CD8-positive, alpha-beta memory T cell (primary cell): ENCODE measurements around the gene ATP11B. TPM values are rescaled to one million over a fixed set of nuclear protein-coding genes. Genes with fewer than 3 reads are reported as not detected.

Experiments used
- CTCF ChIA-PET: fragments of 350-600 bp; sonication (Branson Sonifier 250); formaldehyde crosslinking; loops from one replicate; lab custom pipeline; 2021; ENCODE audit warnings: antibody characterized with exemption; lab: Charles Lee
- POLR2A ChIA-PET: fragments of 350-600 bp; sonication (Branson Sonifier 250); formaldehyde crosslinking; loops from one replicate; lab custom pipeline; 2021; ENCODE audit warnings: antibody characterized with exemption; lab: Charles Lee
- DNase-seq, 5 donors: peaks; one replicate each; pipeline versions ENCODE4 v3.0.0 to v3.0.0-alpha.2; 2020 to 2022; ENCODE audit warnings: mixed read lengths in 1 of 5
- H3K27ac ChIP-seq: one replicate; pipeline ENCODE4 v1.7.0; 2013; ENCODE audit warnings: low read depth, mild to moderate bottlenecking, low read length, moderate library complexity
- H3K27me3 ChIP-seq: 2 replicates; pipeline ENCODE4 v1.7.0; 2013; ENCODE audit warnings: low read length, mild to moderate bottlenecking; ENCODE audit not compliant: insufficient read depth, poor library complexity, severe bottlenecking
- H3K36me3 ChIP-seq: 2 replicates; pipeline ENCODE4 v1.7.0; 2013; ENCODE audit warnings: mild to moderate bottlenecking, low read length, moderate library complexity; ENCODE audit not compliant: insufficient read depth
- H3K4me1 ChIP-seq: 2 replicates; pipeline ENCODE4 v1.7.0; 2013; ENCODE audit warnings: mild to moderate bottlenecking, low read length, moderate library complexity; ENCODE audit not compliant: insufficient read depth
- H3K4me3 ChIP-seq: 2 replicates; pipeline ENCODE4 v1.7.0; 2013; ENCODE audit warnings: mild to moderate bottlenecking, low read length
- H3K9me3 ChIP-seq: 2 replicates; pipeline ENCODE4 v1.7.0; 2013; ENCODE audit warnings: mild to moderate bottlenecking, low read length
- H3K27ac Mint-ChIP-seq, 8 donors: one replicate each; pipeline ENCODE4 v1.8.0; 2020 to 2021; ENCODE audit warnings: mixed read lengths in 8 of 8, mild to moderate bottlenecking in 6 of 8, inconsistent platforms in 3 of 8, moderate library complexity in 3 of 8
- H3K27me3 Mint-ChIP-seq, 2 donors: one replicate each; pipeline ENCODE4 v1.8.0; 2020 to 2021; ENCODE audit warnings: mixed read lengths in 2 of 2, mild to moderate bottlenecking in 1 of 2, moderate library complexity in 1 of 2
- H3K36me3 Mint-ChIP-seq, 3 donors: one replicate each; pipeline ENCODE4 v1.8.0; 2020 to 2021; ENCODE audit warnings: mixed read lengths in 3 of 3, inconsistent platforms in 1 of 3, mild to moderate bottlenecking in 1 of 3
- H3K4me1 Mint-ChIP-seq, 3 donors: one replicate each; pipeline ENCODE4 v1.8.0; 2020 to 2021; ENCODE audit warnings: mixed read lengths in 3 of 3, inconsistent platforms in 1 of 3, mild to moderate bottlenecking in 1 of 3
- H3K4me3 Mint-ChIP-seq, 7 donors: one replicate each; pipeline ENCODE4 v1.8.0; 2020 to 2021; ENCODE audit warnings: mixed read lengths in 7 of 7, mild to moderate bottlenecking in 6 of 7, moderate library complexity in 4 of 7, inconsistent platforms in 2 of 7
- H3K9me3 Mint-ChIP-seq, 5 donors: one replicate each; pipeline ENCODE4 v1.8.0; 2020 to 2022; ENCODE audit warnings: mixed read lengths in 5 of 5, mild to moderate bottlenecking in 3 of 5, moderate library complexity in 2 of 5, inconsistent platforms in 1 of 5
- polyA plus RNA-seq: library from polyadenylated mRNA; unstranded; fragments of 300-500 nt; fragmentation: Illumina TruSeq; gene quantifications from one replicate; pipeline ENCODE4 v1.2.3, GENCODE V29; 2021
- total RNA-seq, 2 experiments: library from RNA; stranded (reverse); gene quantifications; one replicate each; pipeline ENCODE4 v1.2.3, GENCODE V29; 2021

ATP11B gene
- total and polyA plus RNA-seq, 3 experiments from 2014 or later, result 47.0 to 78.2 (median 76.4) TPM

DNA sequence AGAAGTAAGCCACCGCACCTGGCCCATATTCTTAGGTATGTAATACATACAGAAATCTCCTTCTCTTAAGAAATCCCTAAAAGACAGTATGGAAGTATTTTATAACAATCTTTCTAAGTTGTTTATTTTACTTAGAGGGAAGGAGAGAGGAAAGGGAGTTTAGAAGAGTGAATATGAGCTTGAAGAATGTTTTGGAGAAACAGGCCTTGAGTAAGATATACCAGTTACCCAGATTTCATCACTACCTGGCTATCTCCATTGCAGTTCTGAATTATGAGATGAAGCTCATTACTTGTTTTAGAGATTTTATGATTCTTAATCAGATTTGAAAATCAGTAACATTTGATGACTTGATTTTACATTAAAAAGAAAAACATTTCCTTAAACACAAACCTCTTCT is 115.2 kb downstream of the ATP11B start:
- H3K27me3 Mint-ChIP-seq, result no peaks in the 10 kb centered on the region
- peaks cover 5 to 37% (median 6%) of the 10 kb centered on the region in 3 donors for H3K36me3 Mint-ChIP-seq
- H3K4me3 Mint-ChIP-seq, result no peak overlapping the region
- peaks cover 25% of the 10 kb centered on the region for H3K4me1 ChIP-seq
- peaks cover 14% of the 10 kb centered on the region for H3K36me3 ChIP-seq
- H3K4me3 ChIP-seq, result no peak overlapping the region
- H3K27me3 ChIP-seq, result no peaks in the 10 kb centered on the region
- H3K27ac Mint-ChIP-seq, result peak overlapping the region in 1 of 8 donors; percentile 38
- ChIA-PET POLR2A (no interaction called here), CTCF (no interaction called here)
- peaks cover 30 to 42% (median 37%) of the 10 kb centered on the region in 3 donors for H3K4me1 Mint-ChIP-seq
- no peaks in the 10 kb centered on the region for H3K9me3 Mint-ChIP-seq
- DNase-seq, result no peak
- H3K9me3 ChIP-seq, result no peaks in the 10 kb centered on the region
- H3K27ac ChIP-seq, result no peak overlapping the region

DNA sequence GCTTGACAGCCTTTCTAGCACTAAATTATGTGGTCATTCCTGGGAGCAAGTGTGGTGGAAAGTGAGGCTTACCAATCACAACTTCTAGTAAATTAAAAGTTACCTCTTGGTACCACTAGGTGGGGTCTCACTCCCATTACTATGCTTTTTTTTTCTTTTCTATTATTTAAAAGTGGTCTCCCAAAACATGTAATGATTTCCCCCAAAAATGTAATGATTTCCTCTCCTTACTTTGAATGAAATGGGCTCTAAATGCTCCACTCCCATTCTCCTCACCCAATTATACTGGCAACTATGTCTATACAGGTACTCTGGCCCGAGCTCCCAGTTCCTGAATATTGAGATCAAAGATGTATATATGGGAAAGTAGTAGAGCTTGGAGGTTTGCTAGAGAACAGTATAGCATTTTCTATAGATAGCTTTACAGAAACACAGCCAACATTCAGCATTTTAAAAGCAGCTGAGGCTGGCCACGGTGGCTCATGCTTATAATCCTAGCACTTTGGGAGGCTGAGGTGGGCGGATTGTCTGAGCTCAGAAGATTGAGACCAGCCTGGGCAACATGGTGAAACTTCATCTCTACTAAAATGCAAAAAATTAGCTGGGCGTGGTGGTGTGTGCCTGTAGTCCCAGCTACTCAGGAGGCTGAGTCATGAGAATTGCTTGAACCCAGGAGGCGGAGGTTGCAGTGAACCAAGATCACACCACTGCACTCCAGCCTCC is 116.2 kb downstream of the ATP11B start:
- H3K4me1 Mint-ChIP-seq, result peaks cover 38 to 52% (median 46%) of the 10 kb centered on the region in 3 donors
- CTCF ChIA-PET, result interaction anchor here (0.7 to 1.3 kb wide), 3 partner anchors 9 to 189 kb away, joined by 3 to 4 read pairs (median 3); no protein-coding TSS in a partner anchor
- H3K27me3 Mint-ChIP-seq, result no peaks in the 10 kb centered on the region
- no peaks in the 10 kb centered on the region for H3K9me3 ChIP-seq
- H3K9me3 Mint-ChIP-seq, result no peaks in the 10 kb centered on the region
- no peak overlapping the region for H3K4me3 Mint-ChIP-seq
- no peak overlapping the region for H3K4me3 ChIP-seq
- H3K4me1 ChIP-seq, result peaks cover 33% of the 10 kb centered on the region
- no peak overlapping the region for H3K27ac ChIP-seq
- H3K27me3 ChIP-seq, result no peaks in the 10 kb centered on the region
- peak overlapping the region in 7 of 8 donors; percentile 13 to 57 (median 34) for H3K27ac Mint-ChIP-seq
- H3K36me3 Mint-ChIP-seq, result peaks cover 5 to 32% (median 6%) of the 10 kb centered on the region in 3 donors
- POLR2A ChIA-PET, result no interaction called here
- peak in 2 of 5 donors; percentile 5 to 15 for DNase-seq
- peaks cover 10% of the 10 kb centered on the region for H3K36me3 ChIP-seq

DNA sequence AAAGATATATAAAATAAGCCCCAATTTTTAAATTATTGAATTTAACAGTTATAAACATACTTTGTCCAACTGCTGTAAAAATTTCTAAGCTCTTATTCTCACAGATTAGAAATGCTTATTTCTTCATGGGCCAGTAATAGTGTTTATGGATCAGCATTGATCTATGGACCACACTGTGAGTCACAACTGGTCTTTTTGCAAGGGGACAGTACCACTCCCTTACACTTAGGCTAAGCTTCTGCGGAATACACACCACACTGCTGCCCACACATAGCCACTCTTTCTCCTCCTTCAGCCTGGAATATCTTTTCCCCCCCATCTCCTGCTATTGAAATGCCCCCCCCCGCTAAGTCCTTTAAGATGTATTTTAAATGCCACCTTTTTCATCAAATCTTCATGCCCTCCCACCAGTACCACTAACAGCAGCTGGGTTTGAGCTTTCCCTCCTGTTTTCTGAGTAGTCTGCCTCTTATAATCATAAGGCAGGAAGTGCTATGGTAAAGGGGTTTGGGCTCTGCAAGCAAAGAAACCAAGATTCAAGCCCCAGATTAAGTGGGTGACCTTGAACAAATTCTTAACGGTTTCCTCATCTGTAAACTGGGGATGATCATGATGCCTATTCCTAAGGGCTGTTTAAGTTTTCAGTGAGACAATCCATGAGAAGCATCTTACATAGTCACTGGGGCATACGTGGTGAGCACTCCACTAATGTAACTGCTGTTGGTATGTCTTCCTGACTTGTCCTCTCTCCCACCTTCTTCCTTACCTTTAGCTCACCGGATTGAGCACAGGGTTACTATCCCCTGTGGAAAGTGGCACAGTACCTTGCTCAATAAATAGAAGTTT is 117.9 kb downstream of the ATP11B start:
- H3K27ac ChIP-seq, result no peak overlapping the region
- CTCF ChIA-PET, result no interaction called here
- H3K4me3 Mint-ChIP-seq, result peak overlapping the region in 4 of 7 donors; percentile 14 to 73 (median 20)

DNA sequence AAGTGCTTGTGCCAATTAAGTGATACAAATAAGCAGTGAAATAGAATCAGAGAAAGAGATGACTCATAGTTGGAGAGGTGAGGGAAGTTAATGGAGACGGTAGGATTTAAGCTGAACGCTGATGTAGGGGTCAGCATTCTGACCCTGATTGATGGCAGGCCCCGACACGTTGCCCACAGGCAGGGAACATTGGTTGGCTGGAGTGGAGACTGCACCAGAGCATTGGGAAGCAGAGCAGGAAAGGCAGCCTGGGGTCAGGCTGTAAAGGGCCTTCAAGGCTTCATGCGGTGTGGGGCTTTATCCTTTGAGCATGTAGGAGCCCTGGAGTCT is 118.4 kb downstream of the ATP11B start:
- H3K36me3 Mint-ChIP-seq, result peaks cover 0 to 25% (median 2%) of the 10 kb centered on the region in 3 donors
- H3K9me3 Mint-ChIP-seq, result no peaks in the 10 kb centered on the region
- no peaks in the 10 kb centered on the region for H3K36me3 ChIP-seq
- H3K27ac Mint-ChIP-seq, result peak overlapping the region; percentile 10 to 95 (median 70)
- no peak overlapping the region for H3K27ac ChIP-seq
- H3K4me1 Mint-ChIP-seq, result peaks cover 52 to 65% (median 60%) of the 10 kb centered on the region in 3 donors
- H3K27me3 Mint-ChIP-seq, result no peaks in the 10 kb centered on the region
- ChIA-PET CTCF (no interaction called here), POLR2A (interaction anchor here (0.5 to 1.2 kb wide), 2 partner anchors 119 to 185 kb away, joined by 4 read pairs; partner anchors contain the start of gene ATP11B)
- no peaks in the 10 kb centered on the region for H3K9me3 ChIP-seq
- peak overlapping the region in 2 of 7 donors; percentile 12 to 73 for H3K4me3 Mint-ChIP-seq
- peaks cover 46% of the 10 kb centered on the region for H3K4me1 ChIP-seq
- H3K4me3 ChIP-seq, result no peak overlapping the region
- no peak for DNase-seq
- no peaks in the 10 kb centered on the region for H3K27me3 ChIP-seq

More for the DNA sequence above, 117.9 kb downstream of the ATP11B start:
- H3K9me3 Mint-ChIP-seq, result no peaks in the 10 kb centered on the region
- DNase-seq, result no peak
- Histone ChIP-seq H3K36me3 (no peaks in the 10 kb centered on the region), H3K27me3 (no peaks in the 10 kb centered on the region), H3K9me3 (no peaks in the 10 kb centered on the region), H3K4me1 (peaks cover 46% of the 10 kb centered on the region), H3K4me3 (no peak overlapping the region)
- H3K4me1 Mint-ChIP-seq, result peaks cover 52 to 65% (median 60%) of the 10 kb centered on the region in 3 donors
- peak overlapping the region; percentile 10 to 95 (median 74) for H3K27ac Mint-ChIP-seq
- POLR2A ChIA-PET, result interaction anchor here (1.2 to 1.3 kb wide), 2 partner anchors 118 kb away, joined by 4 to 5 read pairs; partner anchors contain the start of gene ATP11B
- peaks cover 0 to 28% (median 3%) of the 10 kb centered on the region in 3 donors for H3K36me3 Mint-ChIP-seq
- no peaks in the 10 kb centered on the region for H3K27me3 Mint-ChIP-seq

DNA sequence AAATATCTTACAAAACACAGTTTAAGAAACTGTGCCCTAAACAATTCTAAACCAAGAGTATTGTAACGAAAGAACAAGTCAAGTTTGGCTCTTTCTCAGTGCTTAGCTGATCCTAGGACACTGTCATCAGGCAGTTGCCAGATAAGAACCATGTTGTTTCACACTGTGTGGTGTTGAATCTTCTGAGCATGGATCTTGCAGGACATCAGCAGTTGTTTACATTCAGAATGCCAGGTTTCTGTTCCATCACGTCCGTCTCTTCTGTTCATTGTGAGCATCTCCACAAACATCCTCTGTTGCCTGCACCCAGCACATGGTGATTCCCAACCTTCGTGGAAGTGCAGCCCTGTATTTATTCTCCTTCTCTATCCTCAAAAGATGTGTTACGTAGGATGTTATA is 119.2 kb downstream of the ATP11B start:
- no peaks in the 10 kb centered on the region for H3K27me3 Mint-ChIP-seq
- no peak for DNase-seq
- H3K9me3 Mint-ChIP-seq, result no peaks in the 10 kb centered on the region
- no peaks in the 10 kb centered on the region for H3K36me3 ChIP-seq
- H3K27ac ChIP-seq, result no peak overlapping the region
- no peak overlapping the region for H3K4me3 Mint-ChIP-seq
- peaks cover 52 to 65% (median 60%) of the 10 kb centered on the region in 3 donors for H3K4me1 Mint-ChIP-seq
- POLR2A ChIA-PET, result interaction anchor here (0.5 to 1.2 kb wide), 2 partner anchors 120 to 184 kb away, joined by 4 read pairs; partner anchors contain the start of gene ATP11B
- H3K4me3 ChIP-seq, result no peak overlapping the region
- no peaks in the 10 kb centered on the region for H3K27me3 ChIP-seq
- H3K27ac Mint-ChIP-seq, result peak overlapping the region in 7 of 8 donors; percentile 39 to 95 (median 70)
- peaks cover 0 to 27% (median 2%) of the 10 kb centered on the region in 3 donors for H3K36me3 Mint-ChIP-seq
- peaks cover 46% of the 10 kb centered on the region for H3K4me1 ChIP-seq
- no peaks in the 10 kb centered on the region for H3K9me3 ChIP-seq
- CTCF ChIA-PET, result no interaction called here

DNA sequence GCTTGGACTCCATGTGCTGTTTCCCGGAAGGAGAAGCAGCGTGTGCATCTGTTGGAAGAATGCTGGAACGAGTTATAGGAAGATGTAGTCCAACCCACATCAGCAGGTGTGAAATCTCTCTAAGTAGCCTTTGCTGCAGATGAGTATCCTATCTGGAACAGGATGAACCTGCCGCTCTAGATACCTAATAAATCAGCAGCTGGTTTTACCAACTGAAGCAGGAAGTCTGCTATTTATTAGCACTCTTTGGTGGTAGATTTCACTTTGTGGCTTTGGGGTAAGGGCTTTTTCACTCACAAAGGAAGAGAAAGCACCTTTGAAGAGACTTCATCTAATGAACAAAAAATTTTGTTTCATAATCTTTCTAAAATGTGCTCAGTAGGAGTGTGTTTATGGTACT is 120.6 kb downstream of the ATP11B start:
- POLR2A ChIA-PET, result no interaction called here
- Mint-ChIP-seq H3K36me3 (peaks cover 0 to 24% (median 2%) of the 10 kb centered on the region in 3 donors), H3K9me3 (no peaks in the 10 kb centered on the region), H3K4me3 (peak overlapping the region in 6 of 7 donors; percentile 36 to 68 (median 65)), H3K27ac (peak overlapping the region; percentile 53 to 94 (median 76)), H3K27me3 (no peaks in the 10 kb centered on the region), H3K4me1 (peaks cover 52 to 65% (median 60%) of the 10 kb centered on the region in 3 donors)
- Histone ChIP-seq H3K27ac (no peak overlapping the region), H3K36me3 (no peaks in the 10 kb centered on the region), H3K4me1 (peaks cover 46% of the 10 kb centered on the region), H3K9me3 (no peaks in the 10 kb centered on the region), H3K4me3 (no peak overlapping the region), H3K27me3 (no peaks in the 10 kb centered on the region)
- CTCF ChIA-PET, result interaction anchor here (1.0 kb wide), 1 partner anchor 9 kb away, joined by 3 read pairs; no protein-coding TSS in a partner anchor
- peak in 2 of 5 donors; percentile 18 to 40 for DNase-seq

DNA sequence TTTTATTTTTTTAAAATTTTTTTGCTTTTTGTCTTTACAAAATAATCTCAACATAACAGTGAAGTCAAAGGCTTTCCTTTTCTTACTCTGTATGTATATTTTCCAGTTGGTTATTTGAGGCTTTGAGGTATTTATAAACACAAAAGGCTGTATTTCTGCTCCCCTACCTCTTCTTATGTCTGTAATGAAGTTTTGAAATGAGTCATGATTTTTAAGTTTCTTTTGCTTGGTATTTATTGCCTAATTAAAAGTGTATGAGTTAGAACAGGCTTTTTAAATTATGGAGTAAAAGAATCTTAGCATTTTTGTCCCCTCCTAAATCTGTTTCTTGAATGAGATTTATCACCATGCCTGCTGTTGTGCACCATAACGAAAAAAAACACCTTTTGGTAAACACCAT is 121.0 kb downstream of the ATP11B start:
- DNase-seq, result no peak
- POLR2A ChIA-PET, result no interaction called here
- H3K9me3 Mint-ChIP-seq, result no peaks in the 10 kb centered on the region
- Histone ChIP-seq H3K9me3 (no peaks in the 10 kb centered on the region), H3K27ac (no peak overlapping the region), H3K27me3 (no peaks in the 10 kb centered on the region), H3K4me1 (peaks cover 46% of the 10 kb centered on the region), H3K36me3 (no peaks in the 10 kb centered on the region), H3K4me3 (no peak overlapping the region)
- H3K4me1 Mint-ChIP-seq, result peaks cover 52 to 61% (median 56%) of the 10 kb centered on the region in 3 donors
- H3K36me3 Mint-ChIP-seq, result peaks cover 0 to 22% (median 2%) of the 10 kb centered on the region in 3 donors
- H3K27me3 Mint-ChIP-seq, result no peaks in the 10 kb centered on the region
- peak overlapping the region in 5 of 7 donors; percentile 27 to 51 (median 40) for H3K4me3 Mint-ChIP-seq
- CTCF ChIA-PET, result no interaction called here
- H3K27ac Mint-ChIP-seq, result peak overlapping the region in 7 of 8 donors; percentile 24 to 95 (median 85)
